HG03571 (cell line): Measurements from ENCODE around the gene DDX49.

ENCODE experiments used
- ATAC-seq: cut with Tn5 transposase; IDR thresholded peaks from one replicate; pipeline ENCODE4 v1.9.1; 2021; ENCODE audit not compliant: unreplicated experiment

Gene DDX49, protein sequence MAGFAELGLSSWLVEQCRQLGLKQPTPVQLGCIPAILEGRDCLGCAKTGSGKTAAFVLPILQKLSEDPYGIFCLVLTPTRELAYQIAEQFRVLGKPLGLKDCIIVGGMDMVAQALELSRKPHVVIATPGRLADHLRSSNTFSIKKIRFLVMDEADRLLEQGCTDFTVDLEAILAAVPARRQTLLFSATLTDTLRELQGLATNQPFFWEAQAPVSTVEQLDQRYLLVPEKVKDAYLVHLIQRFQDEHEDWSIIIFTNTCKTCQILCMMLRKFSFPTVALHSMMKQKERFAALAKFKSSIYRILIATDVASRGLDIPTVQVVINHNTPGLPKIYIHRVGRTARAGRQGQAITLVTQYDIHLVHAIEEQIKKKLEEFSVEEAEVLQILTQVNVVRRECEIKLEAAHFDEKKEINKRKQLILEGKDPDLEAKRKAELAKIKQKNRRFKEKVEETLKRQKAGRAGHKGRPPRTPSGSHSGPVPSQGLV

GRCh38 chr19:18919086-18919899 lies at the start of gene DDX49, which contains the start of gene COPE:
TSS of gene DDX49 (plus strand) at chr19:18919715. CDS start at chr19:18919742, 27 bp downstream.
TSS of gene COPE (minus strand) at chr19:18919387. CDS start at chr19:18919348, 39 bp downstream.
- peak; percentile 75 for ATAC-seq

- no peak for ATAC-seq
Measured at GRCh38 chr19:18869781-18870530, 49.6 kb upstream of the DDX49 start.

- ATAC-seq = no peak
Measured at GRCh38 chr19:18870531-18871172, 48.9 kb upstream of the DDX49 start.

GRCh38 chr19:18871543-18871942 lies 48.0 kb upstream of the DDX49 start:
- no peak for ATAC-seq

- ATAC-seq = no peak
Measured at GRCh38 chr19:18875726-18876125, 43.8 kb upstream of the DDX49 start.

- ATAC-seq = no peak
Measured at GRCh38 chr19:18876865-18877264, 42.6 kb upstream of the DDX49 start.

DNA sequence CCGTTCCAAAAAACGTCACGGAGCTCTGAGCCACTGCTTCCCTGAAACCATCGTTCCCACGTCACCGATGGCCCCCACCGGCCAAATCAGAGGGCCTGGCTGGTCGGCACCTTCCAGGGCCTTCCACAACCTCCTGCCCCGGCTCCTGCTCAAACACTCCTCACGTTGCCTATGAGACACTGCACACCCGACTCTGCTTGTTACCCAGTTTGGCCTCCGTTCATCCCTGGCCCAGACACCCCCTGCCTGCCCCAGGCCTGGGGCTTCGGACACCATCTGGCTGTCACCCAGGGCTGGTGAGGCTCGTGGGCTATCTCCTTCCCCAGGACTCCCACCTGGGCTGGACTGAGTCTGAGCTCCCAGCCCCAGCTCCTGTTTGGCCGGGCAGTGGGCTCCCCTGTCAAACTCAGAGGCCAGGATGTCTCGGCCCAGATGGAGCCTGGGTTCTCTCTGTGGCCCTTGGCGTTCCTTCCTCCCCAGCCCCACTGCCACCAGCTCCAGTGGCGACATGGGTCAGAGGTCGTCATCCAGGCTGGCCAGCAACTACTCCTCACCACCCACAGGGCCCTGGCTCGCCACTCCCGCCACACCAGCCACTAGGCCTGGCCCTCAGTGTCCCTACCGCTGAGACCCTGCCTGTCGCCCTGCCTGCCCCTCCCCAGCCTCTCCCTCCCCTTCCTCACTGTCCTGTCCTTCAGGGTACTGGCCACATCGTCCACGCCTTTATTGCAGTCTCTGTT lies 41.3 kb upstream of the DDX49 start:
- no peak for ATAC-seq

- no peak for ATAC-seq
Measured at GRCh38 chr19:18878858-18879578, 40.5 kb upstream of the DDX49 start.

GRCh38 chr19:18879579-18880373 lies 39.7 kb upstream of the DDX49 start:
- ATAC-seq = no peak

- ATAC-seq = no peak
Measured at GRCh38 chr19:18881491-18881890, 38.0 kb upstream of the DDX49 start.

- ATAC-seq = no peak
Measured at GRCh38 chr19:18883526-18884304, 35.8 kb upstream of the DDX49 start.

- ATAC-seq = no peak
Measured at GRCh38 chr19:18886972-18887371, 32.5 kb upstream of the DDX49 start.

DNA sequence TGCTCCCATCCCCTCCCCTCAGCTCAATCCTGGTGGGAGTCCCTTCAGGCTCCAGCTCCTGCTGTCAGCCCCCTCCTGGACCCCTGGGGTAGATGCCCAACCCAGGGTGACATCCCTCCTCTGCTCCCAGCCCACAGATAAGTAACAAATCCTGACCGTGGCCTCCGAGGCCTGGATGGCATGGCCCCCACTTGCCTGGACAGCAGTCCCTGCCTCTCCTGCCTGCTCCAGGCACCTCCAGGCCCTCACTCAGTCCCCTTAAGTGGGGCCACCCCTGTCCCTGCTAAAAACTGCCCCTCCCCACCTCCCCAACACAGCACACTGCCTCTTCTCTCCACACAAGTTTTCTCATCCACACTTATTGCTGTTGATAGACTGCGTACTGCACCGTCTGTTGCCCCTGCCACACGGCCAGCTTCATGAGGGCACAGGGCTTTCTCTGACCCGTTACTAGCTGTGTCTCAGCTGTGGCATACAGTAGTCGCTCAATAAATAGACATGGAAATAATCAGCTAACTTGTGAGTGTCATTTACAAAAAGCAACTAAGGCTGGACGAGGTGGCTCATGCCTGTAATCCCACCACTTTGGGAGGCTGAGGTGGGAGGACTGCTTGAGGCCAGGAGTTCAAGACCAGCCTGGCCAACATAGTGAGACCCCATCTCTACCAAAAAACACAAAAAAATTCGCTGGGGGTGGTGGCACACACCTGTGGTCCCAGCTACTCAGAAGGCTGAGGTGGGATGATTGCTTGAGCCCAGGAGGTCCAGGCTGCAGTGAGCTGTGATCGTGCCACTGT lies 29.4 kb upstream of the DDX49 start:
- ATAC-seq = no peak

DNA sequence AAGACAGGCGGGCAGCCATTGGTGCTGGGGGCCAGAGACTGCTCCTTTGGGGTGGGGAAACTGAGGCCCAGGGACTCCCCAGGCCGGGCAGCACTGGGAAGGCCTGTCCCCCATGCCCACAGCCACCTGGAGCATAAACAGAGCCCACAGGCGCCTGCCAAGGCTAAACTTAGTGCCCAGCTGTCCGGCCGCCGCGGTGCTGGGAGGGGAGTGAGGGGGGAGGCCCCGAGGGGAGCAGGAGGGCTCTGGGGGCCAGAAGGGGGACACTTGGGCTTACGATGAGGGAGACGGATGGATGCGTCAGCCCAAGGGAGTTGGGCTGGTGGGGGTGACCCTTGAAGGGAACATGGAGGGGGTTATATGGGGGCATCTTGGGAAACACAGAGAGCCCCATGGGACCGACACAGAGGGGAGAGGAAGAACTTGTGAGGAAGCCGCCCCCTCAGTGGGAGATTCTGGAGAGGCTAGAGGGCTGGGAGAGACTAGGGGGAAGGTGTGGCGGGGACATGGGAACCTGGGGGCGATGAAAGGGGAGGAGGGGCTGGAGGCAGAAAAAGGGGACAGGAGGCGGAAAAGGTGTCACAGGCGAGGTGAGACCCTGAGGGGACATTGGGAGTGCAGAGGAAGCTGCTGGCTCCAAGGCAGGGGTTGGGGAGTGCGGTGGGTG lies 25.8 kb upstream of the DDX49 start:
- no peak for ATAC-seq

DNA sequence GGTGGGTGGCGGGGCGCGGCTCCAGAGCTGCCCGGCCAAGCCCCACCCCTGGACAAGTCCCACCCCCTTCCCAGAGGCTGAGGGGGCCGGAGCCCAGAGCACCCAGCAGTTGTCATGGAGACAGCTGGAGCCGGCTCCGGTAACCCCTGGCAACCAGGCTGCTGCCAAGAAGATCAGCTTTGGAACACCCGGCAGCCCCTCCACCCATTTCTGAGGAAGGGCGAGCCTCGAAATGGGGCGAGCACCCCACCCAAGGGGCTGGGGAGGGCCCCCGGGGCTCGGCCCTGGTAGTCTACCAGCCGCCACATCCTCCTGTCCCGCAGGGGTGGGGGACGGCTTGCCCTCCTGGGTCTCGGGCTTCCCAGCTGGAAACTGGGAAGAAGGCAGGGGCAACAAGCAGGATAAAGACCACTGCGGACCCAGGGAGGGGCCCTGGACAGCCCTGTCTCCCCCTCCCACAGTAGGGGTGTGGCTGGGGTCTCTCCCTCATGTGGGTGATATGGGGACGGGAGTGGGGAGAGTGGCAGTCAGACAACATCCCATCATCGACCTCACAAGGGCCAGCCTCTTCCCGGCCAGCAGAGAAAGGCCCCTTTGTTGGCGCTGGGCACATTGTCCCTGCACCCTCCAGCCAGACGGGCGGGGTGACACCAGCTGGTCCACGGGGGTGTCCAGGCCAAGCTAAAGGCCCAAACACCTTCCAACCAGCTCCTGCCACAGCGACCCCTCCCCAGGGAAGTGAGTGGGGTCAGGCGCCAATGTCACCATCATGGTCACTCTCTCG lies 25.1 kb upstream of the DDX49 start:
- no peak for ATAC-seq
